Thyroid gland (tissue), 4 donors: Measurements from ENCODE around the gene CDKN2C. TPM values are rescaled to one million over a fixed set of nuclear protein-coding genes. Genes with fewer than 3 reads are reported as not detected.

ENCODE experiments used
- DNase-seq, 2 donors: peaks; one replicate each; pipeline ENCODE4 v3.0.0-alpha.2; 2019
- H3K27ac ChIP-seq, 3 donors: fragments of 200-600 bp; sonication (generic); 1 replicate in 2 of 3; 2 replicates in 1 of 3; pipeline ENCODE4 v1.5.1; 2016 to 2019; ENCODE audit warnings: mild to moderate bottlenecking in 1 of 3, moderate library complexity in 1 of 3
- H3K27me3 ChIP-seq: fragments of 200-600 bp; sonication (generic); one replicate; pipeline ENCODE4 v1.5.1; 2019
- H3K36me3 ChIP-seq, 2 donors: fragments of 200-600 bp; sonication (generic); one replicate each; pipeline ENCODE4 v1.5.1; 2016 to 2019
- H3K4me1 ChIP-seq, 2 donors: fragments of 200-600 bp; sonication (generic); one replicate each; pipeline ENCODE4 v1.5.1; 2017 to 2019
- H3K4me3 ChIP-seq, 3 donors: fragments of 200-600 bp; sonication (generic); replicated peaks in 1 of 3; 1 replicate in 2 of 3; 2 replicates in 1 of 3; pipeline ENCODE4 v1.5.1; 2016; ENCODE audit warnings: mild to moderate bottlenecking in 1 of 3
- H3K9me3 ChIP-seq: fragments of 200-600 bp; sonication (generic); one replicate; pipeline ENCODE4 v1.5.1; 2017
- CTCF ChIP-seq, 6 experiments: fragments of 200-600 bp in 3 of 6; fragments of 450-650 bp in 3 of 6; sonication (generic) in 3 of 6; IDR thresholded peaks; one replicate each; pipeline ENCODE4 v1.5.1; 2016 to 2019; ENCODE audit warnings: antibody characterized with exemption in 6 of 6, mild to moderate bottlenecking in 2 of 6, inconsistent platforms in 1 of 6, moderate library complexity in 1 of 6
- POLR2A ChIP-seq, 2 donors: fragments of 450-650 bp; IDR thresholded peaks; one replicate each; pipeline ENCODE4 v1.6.1; 2017; ENCODE audit warnings: antibody characterized with exemption in 2 of 2, mild to moderate bottlenecking in 2 of 2, moderate library complexity in 1 of 2
- WGBS, 2 donors: methylation state at CpG; one replicate each; pipeline ENCODE4 v1.1.5; 2017; 5-methylcytosine and 5-hydroxymethylcytosine counted together
- intact Hi-C: fragments of 100-400 bp; cut with DNase I; formaldehyde crosslinking; loops from one replicate; pipeline ENCODE4 v1.15.1; 2023
- total RNA-seq, 4 donors: library from RNA; depleted of rRNA; stranded (reverse); fragments of >200 nt; gene quantifications; one replicate each; pipeline ENCODE4 v1.2.3, GENCODE V29; 2016

The CDKN2C gene
- total RNA-seq, 4 donors from 2014 or later = 10.3 to 21.6 (median 11.6) TPM

GRCh38 chr1:50966991-50967390 is 3.1 kb upstream of the CDKN2C start:
- H3K27ac ChIP-seq = peak overlapping the region; percentile 95 to 98 (median 96)
- no peaks in the 10 kb centered on the region for H3K36me3 ChIP-seq
- H3K9me3 ChIP-seq = no peaks in the 10 kb centered on the region
- TF ChIP-seq POLR2A (IDR thresholded peaks at IDR 0.05) = no peak
- no peak for TF ChIP-seq CTCF (IDR thresholded peaks at IDR 0.05)
- intact Hi-C loops = no loop called here
- H3K4me3 ChIP-seq = no peak overlapping the region
- WGBS, 2 donors = 84 to 85% methylated on average over 3 of the region's 3 CpGs
- no peaks in the 10 kb centered on the region for H3K27me3 ChIP-seq
- DNase-seq = no peak
- H3K4me1 ChIP-seq = peaks cover 8 to 9% of the 10 kb centered on the region in 2 donors

- intact Hi-C loops = no loop called here
- peak; percentile 13 to 15 for DNase-seq
- Histone ChIP-seq H3K9me3 (no peaks in the 10 kb centered on the region), H3K27ac (peak overlapping the region; percentile 95 to 98 (median 96)), H3K36me3 (no peaks in the 10 kb centered on the region), H3K4me3 (peak overlapping the region in 2 of 3 donors; percentile 9 to 84), H3K27me3 (no peaks in the 10 kb centered on the region), H3K4me1 (peaks cover 8 to 9% of the 10 kb centered on the region in 2 donors)
- 21% methylated on average over 17 of the region's 17 CpGs for WGBS, 2 donors
- TF ChIP-seq CTCF (IDR thresholded peaks at IDR 0.05) = no peak
- TF ChIP-seq POLR2A (IDR thresholded peaks at IDR 0.05) = no peak
Observed at GRCh38 chr1:50967416-50968157, 2.5 kb upstream of the CDKN2C start.

- peak overlapping the region; percentile 95 to 98 (median 96) for H3K27ac ChIP-seq
- no peaks in the 10 kb centered on the region for H3K27me3 ChIP-seq
- 0% methylated on average over 34 to 47 of the region's 70 CpGs for WGBS, 2 donors
- H3K4me3 ChIP-seq = peak overlapping the region; percentile 42 to 85 (median 84)
- TF ChIP-seq POLR2A (IDR thresholded peaks at IDR 0.05) = peak; percentile 49 to 88
- peak in 5 of 6 experiments; percentile 31 to 47 (median 36) for TF ChIP-seq CTCF (IDR thresholded peaks at IDR 0.05)
- H3K36me3 ChIP-seq = no peaks in the 10 kb centered on the region
- no peaks in the 10 kb centered on the region for H3K9me3 ChIP-seq
- H3K4me1 ChIP-seq = peaks cover 8 to 9% of the 10 kb centered on the region in 2 donors
- intact Hi-C loops = no loop called here
- DNase-seq = peak; percentile 92 to 93
Observed at GRCh38 chr1:50968158-50968820, 1.8 kb upstream of the CDKN2C start.

- Histone ChIP-seq H3K4me3 (peak overlapping the region; percentile 42 to 85 (median 84)), H3K27ac (peak overlapping the region; percentile 95 to 98 (median 96)), H3K9me3 (no peaks in the 10 kb centered on the region), H3K4me1 (peaks cover 8 to 9% of the 10 kb centered on the region in 2 donors), H3K27me3 (no peaks in the 10 kb centered on the region), H3K36me3 (no peaks in the 10 kb centered on the region)
- 1 to 2% methylated on average over 16 to 28 of the region's 65 CpGs for WGBS, 2 donors
- DNase-seq = peak; percentile 54 to 61
- TF ChIP-seq POLR2A (IDR thresholded peaks at IDR 0.05) (no peak), CTCF (IDR thresholded peaks at IDR 0.05) (no peak)
- intact Hi-C loops = no loop called here
Observed at GRCh38 chr1:50968821-50969610, 1.0 kb upstream of the CDKN2C start.
